LNCAP (cell line): Measurements from ENCODE around the gene UNK.

Experiments used
- CTCF ChIP-seq: fragments of 450-650 bp; IDR thresholded peaks from 2 replicates; pipeline ENCODE4 v1.5.1; 2017; ENCODE audit warnings: mild to moderate bottlenecking

UNK gene

GRCh38 chr17:75821552-75821951 lies 36.9 kb downstream of the UNK start:
- TF ChIP-seq CTCF, result no peak

- TF ChIP-seq CTCF, result no peak
These were observed 37.7 kb downstream of the UNK start for GRCh38 chr17:75822119-75822799.

GRCh38 chr17:75822800-75823166 lies 38.2 kb downstream of the UNK start:
- TF ChIP-seq CTCF, result no peak

GRCh38 chr17:75823257-75824041 lies 38.8 kb downstream of the UNK start:
- no peak for TF ChIP-seq CTCF

- no peak for TF ChIP-seq CTCF
These were observed 39.5 kb downstream of the UNK start for GRCh38 chr17:75824050-75824552.

- TF ChIP-seq CTCF, result no peak
These were observed 40.1 kb downstream of the UNK start for GRCh38 chr17:75824666-75825065.

GRCh38 chr17:75825149-75825552 lies 40.5 kb downstream of the UNK start:
- no peak for TF ChIP-seq CTCF
